IPS-NIHi7 (cell line): ENCODE results near the gene VCAN.

Source experiments
- DNase-seq: peaks from one replicate; pipeline ENCODE4 v3.0.0; 2012; ENCODE audit warnings: mixed read lengths; ENCODE audit errors: extremely low spot score

The VCAN gene

GRCh38 chr5:83531661-83532060 is 60.1 kb downstream of the VCAN start:
- DNase-seq = no peak

- DNase-seq = no peak
Measured at GRCh38 chr5:83538786-83539462, 67.4 kb downstream of the VCAN start.

GRCh38 chr5:83539463-83539790 is 67.9 kb downstream of the VCAN start:
- no peak for DNase-seq

DNA sequence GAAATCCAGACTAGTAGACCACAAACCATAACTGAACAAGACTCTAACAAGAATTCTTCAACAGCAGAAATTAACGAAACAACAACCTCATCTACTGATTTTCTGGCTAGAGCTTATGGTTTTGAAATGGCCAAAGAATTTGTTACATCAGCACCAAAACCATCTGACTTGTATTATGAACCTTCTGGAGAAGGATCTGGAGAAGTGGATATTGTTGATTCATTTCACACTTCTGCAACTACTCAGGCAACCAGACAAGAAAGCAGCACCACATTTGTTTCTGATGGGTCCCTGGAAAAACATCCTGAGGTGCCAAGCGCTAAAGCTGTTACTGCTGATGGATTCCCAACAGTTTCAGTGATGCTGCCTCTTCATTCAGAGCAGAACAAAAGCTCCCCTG is 68.6 kb downstream of the VCAN start:
- no peak for DNase-seq

DNA sequence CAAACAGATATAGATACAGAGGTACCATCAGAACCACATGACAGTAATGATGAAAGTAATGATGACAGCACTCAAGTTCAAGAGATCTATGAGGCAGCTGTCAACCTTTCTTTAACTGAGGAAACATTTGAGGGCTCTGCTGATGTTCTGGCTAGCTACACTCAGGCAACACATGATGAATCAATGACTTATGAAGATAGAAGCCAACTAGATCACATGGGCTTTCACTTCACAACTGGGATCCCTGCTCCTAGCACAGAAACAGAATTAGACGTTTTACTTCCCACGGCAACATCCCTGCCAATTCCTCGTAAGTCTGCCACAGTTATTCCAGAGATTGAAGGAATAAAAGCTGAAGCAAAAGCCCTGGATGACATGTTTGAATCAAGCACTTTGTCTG is 69.2 kb downstream of the VCAN start:
- DNase-seq = no peak

GRCh38 chr5:83542839-83543238 is 71.3 kb downstream of the VCAN start:
- no peak for DNase-seq

DNA sequence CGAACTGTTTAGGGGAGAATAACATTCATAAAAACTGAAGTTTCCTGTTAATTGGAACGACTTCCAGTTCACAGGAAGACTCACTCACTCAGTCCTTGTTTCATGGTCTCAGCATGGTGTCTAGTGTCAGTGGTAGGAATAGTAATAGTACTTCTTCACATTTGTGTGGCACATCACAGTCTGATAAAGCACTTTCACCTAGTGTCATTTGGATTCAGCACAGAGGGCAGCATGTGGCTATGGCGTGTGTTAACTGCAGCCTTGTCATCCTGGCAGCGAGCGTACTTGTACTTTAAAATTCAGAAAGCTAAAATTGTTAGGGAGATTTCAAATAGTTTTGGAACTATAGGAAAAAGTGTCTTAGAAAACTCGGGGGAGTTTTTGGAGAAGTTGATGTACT is 72.4 kb downstream of the VCAN start:
- DNase-seq = no peak

DNA sequence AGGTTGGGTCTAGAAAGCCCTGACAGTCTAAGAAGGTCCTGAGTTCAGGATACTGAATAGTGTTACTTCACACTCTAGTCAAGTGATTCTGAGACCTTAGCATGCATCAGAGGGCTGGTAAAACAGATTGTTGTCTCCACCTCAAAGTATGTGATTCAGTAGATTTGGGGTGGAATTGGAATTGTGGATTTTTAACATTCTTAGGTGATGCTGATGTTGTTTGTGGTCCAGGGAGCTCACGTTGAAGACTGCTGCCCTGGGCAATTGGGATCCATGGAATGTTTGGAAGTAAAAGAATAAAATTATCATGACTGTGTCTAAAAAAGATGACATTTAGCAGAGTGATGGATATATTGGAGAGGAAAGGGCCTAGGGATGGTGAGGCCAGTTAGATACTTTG is 75.6 kb downstream of the VCAN start:
- DNase-seq = no peak

DNA sequence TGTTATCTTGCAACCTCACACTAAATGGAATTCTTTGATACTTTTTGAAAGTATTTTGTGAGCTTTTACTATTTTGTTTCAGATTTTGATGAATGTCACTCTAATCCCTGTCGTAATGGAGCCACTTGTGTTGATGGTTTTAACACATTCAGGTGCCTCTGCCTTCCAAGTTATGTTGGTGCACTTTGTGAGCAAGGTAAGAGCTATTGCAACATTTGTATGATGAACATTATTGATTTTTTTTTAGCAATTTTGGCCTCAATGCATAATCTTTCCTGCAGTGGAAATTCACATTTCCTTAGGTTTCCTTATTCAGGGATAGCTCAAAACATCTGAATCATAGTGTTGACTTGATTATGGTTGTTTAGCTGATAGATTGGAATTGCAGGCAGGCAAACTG is 76.3 kb downstream of the VCAN start:
- no peak for DNase-seq

- no peak for DNase-seq
Measured at GRCh38 chr5:83548581-83548980, 77.0 kb downstream of the VCAN start.

DNA sequence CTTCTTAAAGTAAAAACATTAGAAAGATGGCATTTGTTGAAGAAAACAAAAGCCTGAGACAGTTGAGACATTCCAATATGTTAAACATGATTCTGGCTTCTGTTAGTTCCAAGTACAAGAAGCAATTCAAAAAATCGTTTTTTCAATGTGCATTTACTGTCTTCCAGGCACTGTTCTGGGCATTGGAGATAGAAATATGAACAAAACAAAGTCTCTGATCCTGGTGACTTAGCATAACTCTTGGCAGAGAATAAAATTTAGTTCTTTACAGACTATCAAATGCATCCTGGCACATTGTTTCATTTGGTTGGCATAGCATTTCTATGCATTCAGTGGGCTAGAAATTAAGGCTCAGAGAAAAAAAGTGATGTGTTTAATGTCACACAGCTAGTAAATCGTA is 77.5 kb downstream of the VCAN start:
- no peak for DNase-seq

GRCh38 chr5:83549674-83550073 is 78.1 kb downstream of the VCAN start:
- no peak for DNase-seq

GRCh38 chr5:83551821-83552220 is 80.3 kb downstream of the VCAN start:
- no peak for DNase-seq

DNA sequence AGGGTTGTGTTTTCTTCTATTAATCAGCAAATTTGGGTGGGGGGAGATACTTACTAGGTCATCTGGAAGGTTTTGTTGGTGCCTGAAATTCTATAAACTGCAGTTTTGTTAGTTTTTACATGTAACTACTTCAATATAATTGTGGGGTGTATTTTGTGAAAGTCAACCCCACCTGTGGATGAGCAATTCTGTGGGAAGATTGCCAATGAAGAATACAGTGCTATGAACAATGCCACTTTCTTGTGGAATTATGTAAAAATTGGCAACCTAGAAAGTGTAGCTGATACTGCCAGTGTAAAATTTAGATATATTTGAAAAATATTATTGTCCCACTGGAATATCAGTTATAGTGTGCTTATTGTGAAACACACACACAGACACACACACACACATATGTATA is 80.7 kb downstream of the VCAN start:
- no peak for DNase-seq

- DNase-seq = no peak
Measured at GRCh38 chr5:83553000-83553486, 81.5 kb downstream of the VCAN start.

DNA sequence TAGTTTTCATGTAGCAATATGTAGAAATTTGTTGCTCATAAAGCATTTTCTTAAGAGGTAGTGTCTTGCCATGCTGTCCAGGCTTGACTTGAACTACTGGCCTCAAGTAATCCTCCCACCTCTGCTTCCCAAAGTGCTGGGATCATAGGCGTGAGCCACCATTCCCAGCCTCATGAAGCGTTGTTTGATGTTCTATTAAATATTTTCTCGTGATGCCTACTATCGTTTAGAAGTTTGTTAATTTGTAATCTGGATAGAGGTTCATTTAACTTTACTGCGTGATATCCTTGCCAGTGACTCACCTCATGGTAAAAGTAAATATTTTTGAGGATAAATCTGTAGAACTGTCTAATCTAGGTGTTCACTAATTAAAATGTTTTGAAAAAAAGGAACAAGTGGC is 82.6 kb downstream of the VCAN start:
- DNase-seq = no peak

DNA sequence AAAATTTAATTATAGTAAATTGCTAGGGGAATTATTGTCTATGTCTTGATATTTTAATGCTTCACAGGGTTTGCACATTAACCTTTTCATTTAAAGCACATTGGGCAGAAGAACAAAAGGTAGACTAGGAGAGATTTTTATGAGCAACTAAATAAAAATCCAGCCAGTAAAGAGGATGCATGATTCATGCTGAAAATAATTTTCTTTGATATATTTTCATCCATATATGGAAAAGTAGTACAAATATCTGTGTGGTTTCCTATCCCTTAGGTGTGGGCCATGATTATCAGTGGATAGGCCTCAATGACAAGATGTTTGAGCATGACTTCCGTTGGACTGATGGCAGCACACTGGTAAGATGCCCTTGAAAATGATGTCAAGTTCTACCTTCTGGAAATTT is 83.1 kb downstream of the VCAN start:
- no peak for DNase-seq

- no peak for DNase-seq
Measured at GRCh38 chr5:83555263-83555662, 83.7 kb downstream of the VCAN start.

- no peak for DNase-seq
Measured at GRCh38 chr5:83556190-83556589, 84.6 kb downstream of the VCAN start.

- peak; percentile 11 for DNase-seq
Measured at GRCh38 chr5:83559118-83559785, 87.7 kb downstream of the VCAN start.

DNA sequence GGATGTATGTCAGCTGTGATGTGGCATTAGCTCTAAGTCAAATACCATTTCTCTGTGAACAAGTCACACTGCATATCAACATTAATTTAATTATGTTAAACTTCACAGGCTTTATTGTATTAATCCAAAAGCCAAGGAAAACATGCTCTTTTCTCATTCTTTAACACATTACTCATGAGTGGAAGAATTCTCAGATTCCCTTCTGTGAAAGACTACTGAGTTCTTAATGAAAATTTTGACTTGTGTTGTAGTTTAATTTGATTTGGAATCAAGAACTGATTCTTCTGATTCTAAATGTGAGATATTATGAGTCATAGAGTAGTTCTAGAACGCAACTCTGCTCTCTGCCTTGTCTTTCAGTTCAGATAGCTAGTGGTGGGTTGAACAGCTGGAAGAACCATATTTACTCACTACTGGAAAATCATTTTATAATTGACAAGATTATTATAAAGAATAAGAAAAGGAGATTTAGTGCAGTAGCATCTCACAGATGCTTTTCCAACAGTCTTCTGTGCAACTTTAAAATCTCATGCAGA is 90.6 kb downstream of the VCAN start:
- DNase-seq = no peak

GRCh38 chr5:83562791-83563557 is 91.4 kb downstream of the VCAN start:
- no peak for DNase-seq

GRCh38 chr5:83563631-83564030 is 92.1 kb downstream of the VCAN start:
- DNase-seq = no peak
